Osteocyte (in vitro differentiated cells): ENCODE results near the gene ABRAXAS1. TPM values are rescaled to one million over a fixed set of nuclear protein-coding genes. Genes with fewer than 3 reads are reported as not detected.
"Not testable (repeated sequence)": the region's sequence is repeated elsewhere in the genome, so short reads cannot be mapped to it uniquely, and the experiment has no call there.

ENCODE experiments used
- DNase-seq: peaks from one replicate; pipeline ENCODE4 v3.0.0; 2021; ENCODE audit warnings: mixed read lengths; ENCODE audit not compliant: unreplicated experiment; ENCODE audit errors: extremely low spot score
- H3K27ac Mint-ChIP-seq: one replicate; pipeline ENCODE4 v1.8.0; 2021; ENCODE audit warnings: mild to moderate bottlenecking, mixed read lengths; ENCODE audit not compliant: unreplicated experiment
- H3K27me3 Mint-ChIP-seq: one replicate; pipeline ENCODE4 v1.8.0; 2021; ENCODE audit warnings: mixed read lengths; ENCODE audit not compliant: unreplicated experiment
- H3K36me3 Mint-ChIP-seq: one replicate; pipeline ENCODE4 v1.8.0; 2021; ENCODE audit warnings: mixed read lengths; ENCODE audit not compliant: unreplicated experiment
- H3K4me1 Mint-ChIP-seq: one replicate; pipeline ENCODE4 v1.8.0; 2021; ENCODE audit warnings: mixed read lengths; ENCODE audit not compliant: unreplicated experiment
- H3K4me3 Mint-ChIP-seq: one replicate; pipeline ENCODE4 v1.8.0; 2021; ENCODE audit warnings: mild to moderate bottlenecking, moderate library complexity, mixed read lengths; ENCODE audit not compliant: unreplicated experiment
- H3K9me3 Mint-ChIP-seq: one replicate; pipeline ENCODE4 v1.8.0; 2021; ENCODE audit warnings: mixed read lengths; ENCODE audit not compliant: unreplicated experiment
- CTCF ChIP-seq: fragments of 200-600 bp; sonication (generic); IDR thresholded peaks from 2 replicates; pipeline ENCODE4 v1.5.0; 2021; ENCODE audit warnings: antibody characterized with exemption, mild to moderate bottlenecking, moderate library complexity
- total RNA-seq: library from RNA; stranded (reverse); gene quantifications from 2 replicates; pipeline ENCODE4 v1.2.1, GENCODE V29; 2021

ABRAXAS1 gene
- total RNA-seq, 1 donor from 2014 or later = 18.4 TPM

DNA sequence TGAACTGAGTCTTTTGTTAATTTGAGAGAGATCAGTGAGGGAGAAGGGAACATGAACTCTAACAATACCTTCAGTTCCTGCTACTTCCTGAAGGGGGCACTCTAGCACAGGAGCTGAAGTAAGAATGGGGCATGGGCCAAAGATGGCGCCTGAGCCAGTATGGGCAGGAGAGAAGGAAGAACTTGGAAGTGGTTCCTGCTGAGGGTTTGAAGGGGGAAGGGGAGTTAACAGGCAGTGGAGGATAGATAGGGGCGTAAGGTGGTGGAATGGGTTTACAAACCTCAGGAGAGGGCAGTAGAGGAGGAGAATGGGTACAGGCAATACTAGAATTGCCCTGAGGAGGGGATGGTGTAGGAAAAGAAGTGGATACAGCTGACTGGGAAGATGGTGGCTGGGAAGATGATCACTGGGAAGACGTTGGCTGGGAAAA, 24.3 kb upstream of the ABRAXAS1 start:
- not testable (repeated sequence) for H3K27ac Mint-ChIP-seq, H3K36me3 Mint-ChIP-seq, DNase-seq, H3K27me3 Mint-ChIP-seq, H3K4me1 Mint-ChIP-seq, H3K4me3 Mint-ChIP-seq, H3K9me3 Mint-ChIP-seq
- TF ChIP-seq CTCF = peak; percentile 54

- DNase-seq = no peak
- no peak overlapping the region for H3K4me3 Mint-ChIP-seq
- no peaks in the 10 kb centered on the region for H3K36me3 Mint-ChIP-seq
- no peaks in the 10 kb centered on the region for H3K9me3 Mint-ChIP-seq
- peaks cover 4% of the 10 kb centered on the region for H3K27me3 Mint-ChIP-seq
- no peaks in the 10 kb centered on the region for H3K4me1 Mint-ChIP-seq
- no peak for TF ChIP-seq CTCF
- no peak overlapping the region for H3K27ac Mint-ChIP-seq
Measured at GRCh38 chr4:83504996-83505395, 20.1 kb upstream of the ABRAXAS1 start.

DNA sequence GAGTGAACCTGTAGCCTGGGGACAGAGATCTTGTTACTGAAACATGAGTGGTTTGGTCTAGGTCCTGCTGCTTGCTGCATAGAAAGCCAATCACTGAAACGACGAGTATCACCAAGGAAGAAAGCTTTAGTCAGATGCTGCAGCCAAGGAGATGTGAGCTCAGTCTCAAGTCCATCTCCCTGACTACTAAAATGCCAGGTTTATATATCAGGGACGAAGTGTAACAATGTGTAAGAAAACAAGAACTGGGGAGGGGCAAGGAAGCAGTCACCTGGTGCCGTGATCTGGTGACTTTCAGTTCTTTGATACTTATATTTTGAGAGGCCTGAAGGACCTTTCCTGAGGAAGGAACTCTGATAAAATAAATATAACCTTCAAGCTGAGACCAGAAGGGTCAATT, 19.6 kb upstream of the ABRAXAS1 start:
- H3K27ac Mint-ChIP-seq = no peak overlapping the region
- no peak for TF ChIP-seq CTCF
- peaks cover 4% of the 10 kb centered on the region for H3K27me3 Mint-ChIP-seq
- H3K4me3 Mint-ChIP-seq = no peak overlapping the region
- no peaks in the 10 kb centered on the region for H3K9me3 Mint-ChIP-seq
- H3K4me1 Mint-ChIP-seq = no peaks in the 10 kb centered on the region
- no peaks in the 10 kb centered on the region for H3K36me3 Mint-ChIP-seq
- DNase-seq = no peak

DNA sequence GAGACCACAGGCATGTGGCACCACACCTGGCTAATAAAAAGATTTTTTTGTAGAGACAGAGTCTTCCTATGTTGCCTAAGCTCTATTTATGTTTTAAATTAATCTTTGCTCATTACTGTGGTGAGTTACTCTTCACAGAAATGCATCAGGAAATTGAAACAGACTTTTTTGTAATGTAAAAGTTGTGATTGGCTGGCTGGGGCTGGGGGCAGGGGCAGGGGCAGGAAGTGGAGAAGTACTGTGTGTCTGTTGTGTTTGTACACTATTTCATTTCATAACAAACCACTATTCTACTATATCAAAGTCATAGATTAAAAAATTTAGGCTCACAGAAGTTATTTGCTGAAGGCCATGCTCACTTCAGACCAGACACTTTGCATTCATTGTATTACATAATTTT, 19.1 kb upstream of the ABRAXAS1 start:
- no peak for TF ChIP-seq CTCF
- no peaks in the 10 kb centered on the region for H3K9me3 Mint-ChIP-seq
- no peak overlapping the region for H3K27ac Mint-ChIP-seq
- no peak overlapping the region for H3K4me3 Mint-ChIP-seq
- H3K4me1 Mint-ChIP-seq = no peaks in the 10 kb centered on the region
- H3K27me3 Mint-ChIP-seq = peaks cover 4% of the 10 kb centered on the region
- no peaks in the 10 kb centered on the region for H3K36me3 Mint-ChIP-seq
- no peak for DNase-seq

DNA sequence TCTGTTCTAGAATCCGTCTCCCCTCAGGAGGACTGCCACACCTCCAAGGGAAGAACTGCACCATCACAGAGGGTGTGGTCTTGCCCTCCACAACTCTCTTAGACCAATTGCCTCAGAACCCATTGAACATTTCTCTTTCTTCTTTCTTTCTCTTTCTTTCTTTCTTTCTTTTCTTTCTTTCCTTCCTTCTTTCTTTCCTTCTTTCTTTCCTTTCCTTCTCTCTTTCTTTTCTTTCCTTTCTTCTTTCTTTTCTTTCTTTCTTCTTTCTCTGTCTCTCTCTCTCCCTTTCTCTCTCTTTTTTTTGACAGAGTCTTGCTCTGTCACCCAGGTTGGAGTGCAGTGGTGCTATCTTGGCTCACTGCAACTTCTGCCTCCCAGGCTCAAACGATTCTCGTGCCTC, 16.8 kb upstream of the ABRAXAS1 start:
- DNase-seq, H3K27ac Mint-ChIP-seq, H3K9me3 Mint-ChIP-seq, H3K4me1 Mint-ChIP-seq, H3K4me3 Mint-ChIP-seq, H3K36me3 Mint-ChIP-seq: not testable (repeated sequence)
- H3K27me3 Mint-ChIP-seq = peaks cover 19% of the 10 kb centered on the region

GRCh38 chr4:83498187-83498586, 13.3 kb upstream of the ABRAXAS1 start:
- Mint-ChIP-seq H3K4me1 (no peaks in the 10 kb centered on the region), H3K27ac (no peak overlapping the region), H3K27me3 (peaks cover 25% of the 10 kb centered on the region)

GRCh38 chr4:83496085-83496917, 11.4 kb upstream of the ABRAXAS1 start:
- H3K4me1 Mint-ChIP-seq, DNase-seq, H3K36me3 Mint-ChIP-seq, H3K27ac Mint-ChIP-seq, H3K9me3 Mint-ChIP-seq, H3K4me3 Mint-ChIP-seq: not testable (repeated sequence)
- H3K27me3 Mint-ChIP-seq = peaks cover 23% of the 10 kb centered on the region

More at GRCh38 chr4:83498187-83498586, 13.3 kb upstream of the ABRAXAS1 start:
- no peaks in the 10 kb centered on the region for H3K9me3 Mint-ChIP-seq
- no peak overlapping the region for H3K4me3 Mint-ChIP-seq
- DNase-seq = no peak
- no peak for TF ChIP-seq CTCF
- H3K36me3 Mint-ChIP-seq = no peaks in the 10 kb centered on the region
